Natural killer cell (primary cell): ENCODE data around the gene NAALADL2. TPM values are rescaled to one million over a fixed set of nuclear protein-coding genes. Genes with fewer than 3 reads are reported as not detected.

ENCODE experiments used
- ATAC-seq, 3 donors: fragments of 150-1000 bp in 2 of 3; fragments of 200-7000 bp in 1 of 3; cut with Tn5 transposase; 1 replicate in 1 of 3; 2 replicates in 2 of 3; pipeline ENCODE4 v1.10.0; 2021; ENCODE audit warnings: mild to moderate bottlenecking in 2 of 3, moderate library complexity in 2 of 3
- DNase-seq, 2 donors: peaks; one replicate each; pipeline versions ENCODE4 v3.0.0 to v3.0.0-alpha.2; 2013 to 2021; ENCODE audit warnings: mixed read lengths in 1 of 2
- H3K27ac ChIP-seq: one replicate; pipeline ENCODE4 v1.5.1; 2013; ENCODE audit warnings: mild to moderate bottlenecking, low read length
- H3K27me3 ChIP-seq: one replicate; pipeline ENCODE4 v1.6.1; 2013; ENCODE audit warnings: low read length; ENCODE audit not compliant: control insufficient read depth, insufficient read depth
- H3K36me3 ChIP-seq: one replicate; pipeline ENCODE4 v1.6.1; 2013; ENCODE audit warnings: low read length; ENCODE audit not compliant: control insufficient read depth, insufficient read depth
- H3K4me1 ChIP-seq: one replicate; pipeline ENCODE4 v1.6.1; 2013; ENCODE audit warnings: low read length; ENCODE audit not compliant: control insufficient read depth, insufficient read depth
- H3K4me3 ChIP-seq: one replicate; pipeline ENCODE4 v1.5.1; 2013; ENCODE audit warnings: low read length
- H3K9me3 ChIP-seq: one replicate; pipeline ENCODE4 v1.6.1; 2013; ENCODE audit warnings: low read length; ENCODE audit not compliant: control insufficient read depth, insufficient read depth
- H3K27ac Mint-ChIP-seq, 2 donors: one replicate each; pipeline ENCODE4 v1.8.0; 2022; ENCODE audit warnings: mild to moderate bottlenecking in 2 of 2, mixed read lengths in 2 of 2, moderate library complexity in 1 of 2
- H3K27me3 Mint-ChIP-seq, 2 donors: one replicate each; pipeline ENCODE4 v1.8.0; 2022; ENCODE audit warnings: low read depth in 2 of 2, mixed read lengths in 2 of 2
- H3K36me3 Mint-ChIP-seq: one replicate; pipeline ENCODE4 v1.8.0; 2022; ENCODE audit warnings: mixed read lengths
- H3K4me1 Mint-ChIP-seq, 2 donors: one replicate each; pipeline ENCODE4 v1.8.0; 2022; ENCODE audit warnings: mixed read lengths in 2 of 2
- H3K4me3 Mint-ChIP-seq: one replicate; pipeline ENCODE4 v1.8.0; 2022; ENCODE audit warnings: mild to moderate bottlenecking, moderate library complexity, mixed read lengths
- H3K9me3 Mint-ChIP-seq, 2 donors: one replicate each; pipeline ENCODE4 v1.8.0; 2022; ENCODE audit warnings: mixed read lengths in 2 of 2
- WGBS: methylation state at CpG from one replicate; pipeline ENCODE4 v1.1.7; 2013; ENCODE audit warnings: missing lambda C conversion rate; ENCODE audit not compliant: insufficient coverage; 5-methylcytosine and 5-hydroxymethylcytosine counted together
- intact Hi-C: fragments of 100-400 bp; cut with micrococcal nuclease; formaldehyde crosslinking; loops from one replicate; pipeline ENCODE4 v1.14.2; 2022
- total RNA-seq, 4 donors: library from RNA; stranded (reverse); fragments of 120-200 nt in 1 of 4; gene quantifications; one replicate each; pipeline versions ENCODE4 v1.2.3 to v1.2.4, GENCODE V29; 2013 to 2022
- TF ChIP-seq, protein P1 (sequence below): fragments of 200-600 bp; IDR thresholded peaks from one replicate; pipeline ENCODE4 v1.8.0; 2022; ENCODE audit warnings: antibody characterized with exemption

NAALADL2 gene
- total RNA-seq, 3 donors from 2014 or later (not counting 1 experiment from before 2014, with no cell fraction given), result not detected

DNA sequence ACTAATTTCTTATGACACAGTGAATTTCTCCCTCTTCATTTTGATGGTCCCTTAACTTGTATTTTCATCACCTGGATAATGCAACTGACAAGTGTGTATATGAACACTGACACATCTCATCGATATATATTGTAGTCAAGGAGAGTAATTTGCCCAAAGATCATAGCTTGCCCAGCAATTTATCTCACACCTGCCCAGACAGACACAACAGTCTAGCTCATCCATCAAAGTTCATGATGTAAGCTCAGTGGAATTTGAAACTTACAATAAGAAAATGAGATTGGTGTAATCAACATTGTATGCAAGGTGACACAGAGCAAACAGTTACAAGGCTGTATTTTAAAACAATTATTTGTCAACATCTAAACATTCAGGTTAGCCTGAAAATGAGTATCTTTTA is 805.8 kb downstream of the NAALADL2 start:
- Mint-ChIP-seq H3K4me3 (no peak overlapping the region), H3K27me3 (no peaks in the 10 kb centered on the region), H3K4me1 (no peaks in the 10 kb centered on the region), H3K27ac (no peak overlapping the region), H3K9me3 (peaks cover 8 to 20% of the 10 kb centered on the region in 2 donors), H3K36me3 (no peaks in the 10 kb centered on the region)
- intact Hi-C loops, result no loop called here
- H3K27me3 ChIP-seq, result no peaks in the 10 kb centered on the region
- H3K9me3 ChIP-seq, result no peaks in the 10 kb centered on the region
- H3K36me3 ChIP-seq, result no peaks in the 10 kb centered on the region
- no peak overlapping the region for H3K27ac ChIP-seq
- TF ChIP-seq, protein P1, sequence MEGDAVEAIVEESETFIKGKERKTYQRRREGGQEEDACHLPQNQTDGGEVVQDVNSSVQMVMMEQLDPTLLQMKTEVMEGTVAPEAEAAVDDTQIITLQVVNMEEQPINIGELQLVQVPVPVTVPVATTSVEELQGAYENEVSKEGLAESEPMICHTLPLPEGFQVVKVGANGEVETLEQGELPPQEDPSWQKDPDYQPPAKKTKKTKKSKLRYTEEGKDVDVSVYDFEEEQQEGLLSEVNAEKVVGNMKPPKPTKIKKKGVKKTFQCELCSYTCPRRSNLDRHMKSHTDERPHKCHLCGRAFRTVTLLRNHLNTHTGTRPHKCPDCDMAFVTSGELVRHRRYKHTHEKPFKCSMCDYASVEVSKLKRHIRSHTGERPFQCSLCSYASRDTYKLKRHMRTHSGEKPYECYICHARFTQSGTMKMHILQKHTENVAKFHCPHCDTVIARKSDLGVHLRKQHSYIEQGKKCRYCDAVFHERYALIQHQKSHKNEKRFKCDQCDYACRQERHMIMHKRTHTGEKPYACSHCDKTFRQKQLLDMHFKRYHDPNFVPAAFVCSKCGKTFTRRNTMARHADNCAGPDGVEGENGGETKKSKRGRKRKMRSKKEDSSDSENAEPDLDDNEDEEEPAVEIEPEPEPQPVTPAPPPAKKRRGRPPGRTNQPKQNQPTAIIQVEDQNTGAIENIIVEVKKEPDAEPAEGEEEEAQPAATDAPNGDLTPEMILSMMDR, result no peak
- no peaks in the 10 kb centered on the region for H3K4me1 ChIP-seq
- no peak overlapping the region for H3K4me3 ChIP-seq
- no CpG with 5 or more reads among the region's 1 CpG for WGBS
- DNase-seq (no peak), ATAC-seq (no peak)

DNA sequence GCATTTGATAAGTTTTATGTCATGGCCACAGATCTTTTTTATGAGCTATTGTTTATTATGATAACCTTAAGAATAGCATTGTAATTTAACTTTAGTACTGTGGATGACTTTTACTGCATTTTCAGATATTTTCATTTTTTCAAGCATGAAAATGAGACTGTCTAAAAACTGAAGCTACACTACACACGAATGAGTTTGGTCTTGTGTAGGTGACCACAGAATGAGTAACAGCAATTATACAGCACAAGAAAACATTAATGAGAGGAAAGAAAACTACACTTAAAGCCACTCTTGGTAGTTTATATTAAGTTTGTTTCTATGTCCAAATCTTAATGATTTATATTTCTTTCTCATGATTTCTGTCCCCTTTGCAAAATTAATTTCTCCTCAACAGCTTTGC is 809.2 kb downstream of the NAALADL2 start:
- TF ChIP-seq, protein P1, result no peak
- H3K4me1 Mint-ChIP-seq, result no peaks in the 10 kb centered on the region
- no peaks in the 10 kb centered on the region for H3K36me3 ChIP-seq
- no peak for DNase-seq
- peaks cover 6 to 10% of the 10 kb centered on the region in 2 donors for H3K9me3 Mint-ChIP-seq
- H3K27ac ChIP-seq, result no peak overlapping the region
- no peaks in the 10 kb centered on the region for H3K36me3 Mint-ChIP-seq
- H3K27me3 ChIP-seq, result no peaks in the 10 kb centered on the region
- intact Hi-C loops, result no loop called here
- no peak for ATAC-seq
- H3K4me3 Mint-ChIP-seq, result no peak overlapping the region
- no peaks in the 10 kb centered on the region for H3K27me3 Mint-ChIP-seq
- no CpG with 5 or more reads among the region's 1 CpG for WGBS
- no peaks in the 10 kb centered on the region for H3K9me3 ChIP-seq
- H3K4me1 ChIP-seq, result no peaks in the 10 kb centered on the region
- no peak overlapping the region for H3K27ac Mint-ChIP-seq
- H3K4me3 ChIP-seq, result no peak overlapping the region

DNA sequence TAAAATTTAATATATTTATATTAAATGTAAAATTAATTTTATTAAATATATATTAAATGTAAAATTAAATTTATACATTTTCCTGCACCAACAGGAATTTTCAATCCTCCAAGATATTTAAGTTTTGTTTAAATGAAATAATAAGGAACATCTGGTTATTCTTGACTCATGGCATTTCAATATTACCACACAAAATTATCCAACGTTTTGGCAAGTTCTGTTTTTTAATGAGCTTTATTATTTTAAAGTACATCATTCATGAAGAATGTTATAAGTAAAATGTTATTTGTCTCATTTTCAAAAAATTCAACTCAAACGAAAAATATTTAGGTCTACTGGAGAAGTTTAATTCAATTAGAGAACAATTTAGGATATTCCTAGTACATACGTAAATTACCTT is 811.4 kb downstream of the NAALADL2 start:
- H3K4me1 Mint-ChIP-seq, result no peaks in the 10 kb centered on the region
- peaks cover 7 to 10% of the 10 kb centered on the region in 2 donors for H3K9me3 Mint-ChIP-seq
- TF ChIP-seq, protein P1, result no peak
- H3K27me3 ChIP-seq, result no peaks in the 10 kb centered on the region
- DNase-seq (no peak), ATAC-seq (no peak)
- H3K4me1 ChIP-seq, result no peaks in the 10 kb centered on the region
- H3K27me3 Mint-ChIP-seq, result no peaks in the 10 kb centered on the region
- no peaks in the 10 kb centered on the region for H3K9me3 ChIP-seq
- H3K4me3 ChIP-seq, result no peak overlapping the region
- intact Hi-C loops, result no loop called here
- no peak overlapping the region for H3K27ac ChIP-seq
- H3K27ac Mint-ChIP-seq, result no peak overlapping the region
- H3K36me3 Mint-ChIP-seq, result no peaks in the 10 kb centered on the region
- WGBS, result no CpG with 5 or more reads among the region's 3 CpGs
- H3K4me3 Mint-ChIP-seq, result no peak overlapping the region
- no peaks in the 10 kb centered on the region for H3K36me3 ChIP-seq

DNA sequence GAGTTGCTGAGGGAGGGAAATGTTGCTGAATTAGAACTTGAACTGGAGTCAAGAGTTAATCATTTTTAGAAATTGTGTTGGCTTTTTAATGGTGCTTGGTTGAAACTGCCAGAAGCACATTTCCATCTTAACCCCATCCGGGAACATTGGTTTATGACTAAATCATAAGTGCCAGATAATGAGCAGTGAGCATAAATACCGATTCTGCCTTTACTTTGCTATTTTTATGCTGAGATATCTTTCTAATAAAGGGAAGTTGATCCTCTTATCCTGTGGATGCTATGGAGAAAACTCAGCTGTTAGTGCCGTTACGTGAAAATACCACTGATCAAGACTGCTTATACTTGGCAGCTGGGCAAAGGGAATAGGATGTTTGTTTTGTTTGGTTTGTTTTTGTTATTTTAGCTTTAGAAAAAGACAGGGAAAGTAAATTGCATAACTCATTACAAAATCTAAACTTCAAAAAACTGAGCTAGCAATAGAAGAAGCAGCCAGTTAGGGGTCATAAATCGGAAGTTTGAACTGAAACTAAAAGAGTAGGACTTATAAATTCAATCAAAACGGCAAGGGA is 813.1 kb downstream of the NAALADL2 start:
- TF ChIP-seq, protein P1, result no peak
- no peaks in the 10 kb centered on the region for H3K9me3 ChIP-seq
- no peaks in the 10 kb centered on the region for H3K27me3 ChIP-seq
- Mint-ChIP-seq H3K36me3 (no peaks in the 10 kb centered on the region), H3K4me1 (no peaks in the 10 kb centered on the region), H3K27ac (no peak overlapping the region), H3K4me3 (no peak overlapping the region), H3K27me3 (no peaks in the 10 kb centered on the region), H3K9me3 (peaks cover 6 to 9% of the 10 kb centered on the region in 2 donors)
- no peaks in the 10 kb centered on the region for H3K4me1 ChIP-seq
- WGBS, result 85% methylated on average over 5 of the region's 6 CpGs
- no peak overlapping the region for H3K4me3 ChIP-seq
- intact Hi-C loops, result no loop called here
- H3K36me3 ChIP-seq, result no peaks in the 10 kb centered on the region
- no peak overlapping the region for H3K27ac ChIP-seq
- ATAC-seq (no peak), DNase-seq (no peak)
